Neural crest cell (in vitro differentiated cells): ENCODE data around the gene WARS2. TPM values are rescaled to one million over a fixed set of nuclear protein-coding genes. Genes with fewer than 3 reads are reported as not detected.

Experiments
- DNase-seq: peaks from one replicate; pipeline ENCODE4 v3.0.0; 2021; ENCODE audit warnings: low read depth, mixed read lengths, low spot score
- H3K27ac Mint-ChIP-seq: one replicate; pipeline ENCODE4 v1.8.0; 2021; ENCODE audit warnings: mild to moderate bottlenecking, mixed read lengths; ENCODE audit not compliant: unreplicated experiment
- H3K27me3 Mint-ChIP-seq: 2 replicates; pipeline ENCODE4 v1.8.0; 2021; ENCODE audit warnings: low read depth, mild to moderate bottlenecking, mixed read lengths
- H3K36me3 Mint-ChIP-seq: 2 replicates; pipeline ENCODE4 v1.8.0; 2021; ENCODE audit warnings: low read depth, mild to moderate bottlenecking, mixed read lengths
- H3K4me1 Mint-ChIP-seq: 2 replicates; pipeline ENCODE4 v1.8.0; 2021; ENCODE audit warnings: mixed read lengths
- H3K4me3 Mint-ChIP-seq: one replicate; pipeline ENCODE4 v1.8.0; 2021; ENCODE audit warnings: mild to moderate bottlenecking, mixed read lengths
- H3K9me3 Mint-ChIP-seq: 2 replicates; pipeline ENCODE4 v1.8.0; 2021; ENCODE audit warnings: mixed read lengths
- total RNA-seq: library from RNA; stranded (reverse); gene quantifications from 2 replicates; pipeline ENCODE4 v1.2.1, GENCODE V29; 2021
- TF ChIP-seq, protein P1 (sequence below): fragments of 200-600 bp; sonication (generic); conservative IDR thresholded peaks from 2 replicates; pipeline ENCODE4 v1.5.0; 2021; ENCODE audit warnings: antibody characterized with exemption, mild to moderate bottlenecking

Gene WARS2
- total RNA-seq, 1 donor from 2014 or later = 12.3 TPM

- Mint-ChIP-seq H3K27me3 (peaks cover 100% of the 10 kb centered on the region), H3K4me3 (peak overlapping the region; percentile 78), H3K4me1 (peaks cover 45% of the 10 kb centered on the region), H3K36me3 (no peaks in the 10 kb centered on the region), H3K9me3 (no peaks in the 10 kb centered on the region), H3K27ac (no peak overlapping the region)
- no peak for DNase-seq
- TF ChIP-seq, protein P1, sequence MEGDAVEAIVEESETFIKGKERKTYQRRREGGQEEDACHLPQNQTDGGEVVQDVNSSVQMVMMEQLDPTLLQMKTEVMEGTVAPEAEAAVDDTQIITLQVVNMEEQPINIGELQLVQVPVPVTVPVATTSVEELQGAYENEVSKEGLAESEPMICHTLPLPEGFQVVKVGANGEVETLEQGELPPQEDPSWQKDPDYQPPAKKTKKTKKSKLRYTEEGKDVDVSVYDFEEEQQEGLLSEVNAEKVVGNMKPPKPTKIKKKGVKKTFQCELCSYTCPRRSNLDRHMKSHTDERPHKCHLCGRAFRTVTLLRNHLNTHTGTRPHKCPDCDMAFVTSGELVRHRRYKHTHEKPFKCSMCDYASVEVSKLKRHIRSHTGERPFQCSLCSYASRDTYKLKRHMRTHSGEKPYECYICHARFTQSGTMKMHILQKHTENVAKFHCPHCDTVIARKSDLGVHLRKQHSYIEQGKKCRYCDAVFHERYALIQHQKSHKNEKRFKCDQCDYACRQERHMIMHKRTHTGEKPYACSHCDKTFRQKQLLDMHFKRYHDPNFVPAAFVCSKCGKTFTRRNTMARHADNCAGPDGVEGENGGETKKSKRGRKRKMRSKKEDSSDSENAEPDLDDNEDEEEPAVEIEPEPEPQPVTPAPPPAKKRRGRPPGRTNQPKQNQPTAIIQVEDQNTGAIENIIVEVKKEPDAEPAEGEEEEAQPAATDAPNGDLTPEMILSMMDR = no peak
Observed at GRCh38 chr1:118989878-118990378, 150.5 kb downstream of the WARS2 start.

DNA sequence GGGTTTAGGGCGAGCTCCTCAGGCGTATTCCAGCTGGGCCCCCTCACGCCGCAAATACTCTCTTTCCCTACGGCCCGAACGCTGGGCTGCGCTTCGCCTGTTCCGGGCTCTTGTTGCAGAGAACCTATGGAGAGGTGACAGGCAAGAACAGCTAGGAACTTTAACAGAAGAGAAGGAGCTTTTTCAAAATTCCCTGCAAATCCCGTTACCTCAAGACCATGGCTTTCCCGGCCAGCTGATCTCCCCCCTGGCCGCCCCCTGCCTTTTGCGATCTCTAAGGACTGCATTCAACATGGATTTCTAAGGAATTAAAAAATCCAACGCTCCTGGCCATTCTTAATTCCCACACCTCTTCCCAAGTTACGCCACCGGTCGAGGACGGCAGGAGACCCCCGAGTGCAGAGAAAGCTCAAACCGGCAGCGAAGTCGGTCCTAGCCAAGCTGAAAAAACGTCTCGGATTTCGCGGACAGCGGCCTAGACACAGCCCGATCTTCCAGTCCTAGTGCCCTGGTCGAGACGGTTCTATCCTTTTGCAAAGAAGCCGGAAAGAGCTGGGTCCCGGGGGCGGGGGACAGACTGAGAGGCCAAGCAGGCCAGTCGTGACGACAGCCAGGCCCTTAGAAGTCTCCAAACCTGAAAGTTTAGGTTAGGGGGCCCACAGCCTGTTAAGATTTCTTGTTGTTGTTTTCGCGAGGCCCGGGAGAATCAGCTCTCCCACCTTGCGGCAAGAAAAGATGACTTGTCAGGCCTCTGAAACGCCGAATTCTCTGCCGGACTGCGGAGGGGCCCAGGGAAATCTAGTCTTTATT, 151.2 kb downstream of the WARS2 start:
- peak overlapping the region; percentile 78 for H3K4me3 Mint-ChIP-seq
- H3K27ac Mint-ChIP-seq = no peak overlapping the region
- no peak for DNase-seq
- TF ChIP-seq, protein P1 = no peak
- peaks cover 100% of the 10 kb centered on the region for H3K27me3 Mint-ChIP-seq
- peaks cover 48% of the 10 kb centered on the region for H3K4me1 Mint-ChIP-seq
- H3K9me3 Mint-ChIP-seq = no peaks in the 10 kb centered on the region
- H3K36me3 Mint-ChIP-seq = no peaks in the 10 kb centered on the region

GRCh38 chr1:118988186-118989005, 152.1 kb downstream of the WARS2 start, which contains the start of gene TBX15:
Gene TBX15, minus strand, starts transcription at chr1:118988343. Its CDS starts 548 bp downstream, at chr1:118987795.
- peak within 1 kb of the TSS; percentile 87 for H3K4me3 Mint-ChIP-seq
- H3K4me1 Mint-ChIP-seq = peaks cover 52% of the 10 kb centered on the region
- no peaks in the 10 kb centered on the region for H3K36me3 Mint-ChIP-seq
- DNase-seq = no peak
- peaks cover 100% of the 10 kb centered on the region for H3K27me3 Mint-ChIP-seq
- TF ChIP-seq, protein P1 = no peak
- no peaks in the 10 kb centered on the region for H3K9me3 Mint-ChIP-seq
- H3K27ac Mint-ChIP-seq = no peak within 1 kb of the TSS

- peaks cover 100% of the 10 kb centered on the region for H3K27me3 Mint-ChIP-seq
- no peak overlapping the region for H3K27ac Mint-ChIP-seq
- H3K4me3 Mint-ChIP-seq = peak overlapping the region; percentile 87
- H3K9me3 Mint-ChIP-seq = no peaks in the 10 kb centered on the region
- DNase-seq = no peak
- TF ChIP-seq, protein P1 = no peak
- H3K36me3 Mint-ChIP-seq = no peaks in the 10 kb centered on the region
- peaks cover 55% of the 10 kb centered on the region for H3K4me1 Mint-ChIP-seq
Observed at GRCh38 chr1:118987468-118988185, 152.8 kb downstream of the WARS2 start.
